ENCODE results near the gene ZNF268. TPM values are rescaled to one million over a fixed set of nuclear protein-coding genes. Genes with fewer than 3 reads are reported as not detected.

Gene ZNF268
- polyA plus RNA-seq, 1 of the 3 experiments (the other 2 are of a cell fraction), result 5.2 TPM

GRCh38 chr12:133233006-133233405 lies 51.7 kb downstream of the ZNF268 start:
- H3K36me3 ChIP-seq (replicated peaks in 1 of 2; ENCODE audit: control insufficient read depth in 1 of 2, insufficient read depth in 2 of 2, low read length in 1 of 2), result no peaks in the 10 kb centered on the region
- POLR2A ChIA-PET, result no interaction called here

More at GRCh38 chr12:133233006-133233405, 51.7 kb downstream of the ZNF268 start:
- DNase-seq, result no peak
- no peaks in the 10 kb centered on the region for H3K9me2 ChIP-seq
- no peak overlapping the region for H3K4me2 ChIP-seq
- H3F3A ChIP-seq (replicated peaks; ENCODE audit: insufficient read depth), result no peaks in the 10 kb centered on the region
- H4K20me1 ChIP-seq (ENCODE audit: insufficient read depth), result no peaks in the 10 kb centered on the region
- no peaks in the 10 kb centered on the region for H3K4me1 ChIP-seq (ENCODE audit: control insufficient read depth in 1 of 2, insufficient read depth in 2 of 2, low read depth in 1 of 2, low read length in 1 of 2)
- no peaks in the 10 kb centered on the region for H3K9me3 ChIP-seq
- no peak overlapping the region for H3K4me3 ChIP-seq (ENCODE audit: low read depth in 2 of 2, low read length in 1 of 2)
- 14% methylated on average over 6 of the region's 6 CpGs for WGBS (ENCODE audit: low lambda C conversion rate)
- no peak overlapping the region for H3K27ac ChIP-seq (ENCODE audit: low read depth in 2 of 2, low read length in 1 of 2)
- H3K79me2 ChIP-seq (ENCODE audit: insufficient read depth), result no peaks in the 10 kb centered on the region
- no peak overlapping the region for H3K9ac ChIP-seq
- CTCF ChIA-PET, result no interaction called here
- no peaks in the 10 kb centered on the region for H3K27me3 ChIP-seq (ENCODE audit: insufficient read depth)
- TF ChIP-seq PBX3 (IDR thresholded peaks at IDR 0.05), result no peak
- no peak for TF ChIP-seq EP300 (IDR thresholded peaks at IDR 0.05; ENCODE audit: borderline replicate concordance in 1 of 2, low read depth in 1 of 2, low read length in 1 of 2)
- no peak for TF ChIP-seq ELF1 (IDR thresholded peaks at IDR 0.05)
- TF ChIP-seq RFX5 (IDR thresholded peaks at IDR 0.05; ENCODE audit: low read length), result no peak
- TF ChIP-seq FOSL2 (IDR thresholded peaks at IDR 0.05; ENCODE audit: borderline replicate concordance, low read depth), result no peak
- no peak for TF ChIP-seq NFIC (IDR thresholded peaks at IDR 0.05; ENCODE audit: borderline replicate concordance)
- no peak for TF ChIP-seq ZBTB33 (IDR thresholded peaks at IDR 0.05; ENCODE audit: borderline replicate concordance, low read depth)
- no peak for TF ChIP-seq JUND (IDR thresholded peaks at IDR 0.05)
- no peak for TF ChIP-seq RAD21 (IDR thresholded peaks at IDR 0.05; ENCODE audit: low read length)
- TF ChIP-seq MAX (IDR thresholded peaks at IDR 0.05; ENCODE audit: low read depth), result no peak
- no peak for TF ChIP-seq RCOR1 (IDR thresholded peaks at IDR 0.05; ENCODE audit: low read length)
- TF ChIP-seq TCF12 (IDR thresholded peaks at IDR 0.05), result no peak
- TF ChIP-seq CHD2 (IDR thresholded peaks at IDR 0.05; ENCODE audit: low read length, partially characterized antibody), result no peak
- no peak for TF ChIP-seq TEAD4 (IDR thresholded peaks at IDR 0.05; ENCODE audit: borderline replicate concordance, insufficient read depth)
- no peak for TF ChIP-seq MEF2A (IDR thresholded peaks at IDR 0.05; ENCODE audit: borderline replicate concordance, low read depth)
- no peak for TF ChIP-seq YY1 (IDR thresholded peaks at IDR 0.05; ENCODE audit: low read depth)
- TF ChIP-seq NRF1 (IDR thresholded peaks at IDR 0.05; ENCODE audit: low read depth, low read length), result no peak
- no peak for TF ChIP-seq CTCF (IDR thresholded peaks at IDR 0.05)
- no peak for TF ChIP-seq USF1 (IDR thresholded peaks at IDR 0.05; ENCODE audit: borderline replicate concordance, low read depth)
- no peak for TF ChIP-seq FOXJ3 (CRISPR knock-in tag; IDR thresholded peaks at IDR 0.05)
- no peak overlapping the region for H2AFZ ChIP-seq (ENCODE audit: low read depth)

All from SK-N-SH (cell line).